MM.1S (cell line): ENCODE measurements around the gene TDRD12.
"Not testable (repeated sequence)": the region's sequence is repeated elsewhere in the genome, so short reads cannot be mapped to it uniquely, and the experiment has no call there.

Experiments used
- DNase-seq: peaks from one replicate; pipeline ENCODE4 v3.0.0-alpha.2; 2015
- H2AFZ ChIP-seq: fragments of 300-600 bp; sonication (generic); 2 replicates; pipeline ENCODE4 v1.6.0; 2016; ENCODE audit warnings: antibody characterized with exemption, low read length
- H3F3A ChIP-seq: fragments of 300-600 bp; sonication (generic); 2 replicates; pipeline ENCODE4 v1.6.1; 2016; ENCODE audit warnings: mild to moderate bottlenecking, antibody characterized with exemption, low read length, moderate library complexity, mixed read lengths; ENCODE audit not compliant: insufficient read depth
- H3K27ac ChIP-seq: fragments of 300-600 bp; sonication (generic); 2 replicates; pipeline ENCODE4 v1.5.1; 2016; ENCODE audit warnings: mild to moderate bottlenecking, low read length
- H3K27me3 ChIP-seq: fragments of 300-600 bp; sonication (generic); replicated peaks from 2 replicates; pipeline ENCODE4 v1.6.0; 2016; ENCODE audit warnings: low read length; ENCODE audit not compliant: insufficient read depth
- H3K36me3 ChIP-seq: fragments of 300-600 bp; sonication (generic); replicated peaks from 2 replicates; pipeline ENCODE4 v1.6.1; 2016; ENCODE audit warnings: mild to moderate bottlenecking, low read length, mixed read lengths; ENCODE audit not compliant: insufficient read depth
- H3K4me1 ChIP-seq: fragments of 300-600 bp; sonication (generic); 2 replicates; pipeline ENCODE4 v1.6.1; 2016; ENCODE audit warnings: low read length, mixed read lengths
- H3K4me2 ChIP-seq: fragments of 300-600 bp; sonication (generic); 2 replicates; pipeline ENCODE4 v1.6.0; 2016; ENCODE audit warnings: low read depth, low read length
- H3K4me3 ChIP-seq: fragments of 300-600 bp; sonication (generic); 2 replicates; pipeline ENCODE4 v1.5.1; 2016; ENCODE audit warnings: low read length, mixed read lengths
- H3K79me2 ChIP-seq: fragments of 300-600 bp; sonication (generic); 2 replicates; pipeline ENCODE4 v1.6.1; 2016; ENCODE audit warnings: mixed run types, low read length, mixed read lengths
- H3K9ac ChIP-seq: fragments of 300-600 bp; sonication (generic); 2 replicates; pipeline ENCODE4 v1.6.1; 2016; ENCODE audit warnings: low read length, mixed read lengths
- H3K9me2 ChIP-seq: fragments of 300-600 bp; sonication (generic); replicated peaks from 2 replicates; pipeline ENCODE4 v1.6.1; 2016; ENCODE audit warnings: mild to moderate bottlenecking, low read length, mixed read lengths; ENCODE audit not compliant: insufficient read depth
- H3K9me3 ChIP-seq: fragments of 300-600 bp; sonication (generic); replicated peaks from 2 replicates; pipeline ENCODE4 v1.6.1; 2016; ENCODE audit warnings: mild to moderate bottlenecking, low read length, mixed read lengths; ENCODE audit not compliant: insufficient read depth
- H4K20me1 ChIP-seq: fragments of 300-600 bp; sonication (generic); 2 replicates; pipeline ENCODE4 v1.6.1; 2016; ENCODE audit warnings: mild to moderate bottlenecking, low read length, moderate library complexity, mixed read lengths; ENCODE audit not compliant: insufficient read depth
- CTCF ChIP-seq: fragments of 300-600 bp; sonication (generic); IDR thresholded peaks from 2 replicates; pipeline ENCODE4 v1.5.1; 2016; ENCODE audit warnings: antibody characterized with exemption, low read length, mixed read lengths
- EZH2 ChIP-seq: fragments of 300-600 bp; sonication (generic); optimal IDR thresholded peaks from 2 replicates; pipeline ENCODE3; 2017; ENCODE audit warnings: low read depth, mild to moderate bottlenecking, antibody characterized with exemption, low read length, mixed read lengths
- EZH2phosphoT487 ChIP-seq: fragments of 300-600 bp; sonication (generic); IDR thresholded peaks from 2 replicates; pipeline ENCODE4 v1.6.1; 2018; ENCODE audit warnings: antibody characterized with exemption, low read length

TDRD12 gene

GRCh38 chr19:32866564-32867265 lies 147.1 kb downstream of the TDRD12 start:
- Histone ChIP-seq H3K4me1 (no peaks in the 10 kb centered on the region), H3F3A (no peaks in the 10 kb centered on the region), H3K36me3 (no peaks in the 10 kb centered on the region), H3K4me3 (no peak overlapping the region), H3K9me2 (no peaks in the 10 kb centered on the region), H3K9me3 (no peaks in the 10 kb centered on the region), H3K27ac (no peak overlapping the region), H3K79me2 (no peaks in the 10 kb centered on the region), H4K20me1 (no peaks in the 10 kb centered on the region), H2AFZ (no peak overlapping the region), H3K27me3 (no peaks in the 10 kb centered on the region), H3K4me2 (no peak overlapping the region), H3K9ac (no peak overlapping the region)
- DNase-seq, result no peak
- no peak for TF ChIP-seq EZH2phosphoT487
- TF ChIP-seq EZH2, result no peak
- no peak for TF ChIP-seq CTCF

- DNase-seq, H3K9me2 ChIP-seq, H3F3A ChIP-seq, H3K27ac ChIP-seq, H2AFZ ChIP-seq, H3K4me1 ChIP-seq, H3K4me3 ChIP-seq, H3K27me3 ChIP-seq, H4K20me1 ChIP-seq, H3K4me2 ChIP-seq, H3K36me3 ChIP-seq, H3K9ac ChIP-seq, H3K79me2 ChIP-seq, H3K9me3 ChIP-seq: not testable (repeated sequence)
Measured at GRCh38 chr19:32867436-32867835, 147.9 kb downstream of the TDRD12 start.

GRCh38 chr19:32868206-32868950 lies 148.8 kb downstream of the TDRD12 start:
- no peaks in the 10 kb centered on the region for H3K27me3 ChIP-seq
- H3K4me2 ChIP-seq, result no peak overlapping the region
- H3F3A ChIP-seq, result no peaks in the 10 kb centered on the region
- no peak overlapping the region for H2AFZ ChIP-seq
- no peaks in the 10 kb centered on the region for H3K9me2 ChIP-seq
- no peaks in the 10 kb centered on the region for H3K36me3 ChIP-seq
- H3K9me3 ChIP-seq, result no peaks in the 10 kb centered on the region
- H3K4me3 ChIP-seq, result no peak overlapping the region
- no peak overlapping the region for H3K9ac ChIP-seq
- no peak for DNase-seq
- H3K27ac ChIP-seq, result no peak overlapping the region
- H3K4me1 ChIP-seq, result no peaks in the 10 kb centered on the region
- no peaks in the 10 kb centered on the region for H3K79me2 ChIP-seq
- no peaks in the 10 kb centered on the region for H4K20me1 ChIP-seq
- TF ChIP-seq EZH2phosphoT487 (no peak), CTCF (no peak), EZH2 (no peak)
